Subcutaneous abdominal adipose tissue (tissue), 5 donors: ENCODE data around the gene AK4.
A peak's percentile ranks its signal among the peaks of the same experiment; 100 is the strongest.
"Not testable (repeated sequence)": the region's sequence is repeated elsewhere in the genome, so short reads cannot be mapped to it uniquely, and the experiment has no call there.

ENCODE experiments used
- H3K27ac ChIP-seq: one replicate; pipeline ENCODE4 v1.7.0; 2013; ENCODE audit warnings: low read depth, mild to moderate bottlenecking, inconsistent platforms, low read length, moderate library complexity
- H3K27me3 ChIP-seq, 5 donors: one replicate each; pipeline ENCODE4 v1.7.0; 2013; ENCODE audit warnings: low read length in 5 of 5, inconsistent platforms in 1 of 5; ENCODE audit not compliant: control insufficient read depth in 5 of 5, insufficient read depth in 4 of 5
- H3K36me3 ChIP-seq, 5 donors: one replicate each; pipeline ENCODE4 v1.7.0; 2013; ENCODE audit warnings: low read length in 5 of 5; ENCODE audit not compliant: control insufficient read depth in 5 of 5, insufficient read depth in 5 of 5
- H3K4me1 ChIP-seq, 5 donors: one replicate each; pipeline ENCODE4 v1.7.0; 2013; ENCODE audit warnings: low read length in 5 of 5, mild to moderate bottlenecking in 3 of 5, moderate library complexity in 1 of 5; ENCODE audit not compliant: control insufficient read depth in 5 of 5, insufficient read depth in 5 of 5
- H3K4me3 ChIP-seq, 5 donors: one replicate each; pipeline ENCODE4 v1.7.0; 2013; ENCODE audit warnings: low read length in 5 of 5, low read depth in 1 of 5
- H3K9ac ChIP-seq, 5 donors: one replicate each; pipeline ENCODE4 v1.7.0; 2013; ENCODE audit warnings: low read length in 5 of 5, mild to moderate bottlenecking in 4 of 5, moderate library complexity in 3 of 5
- H3K9me3 ChIP-seq, 5 donors: one replicate each; pipeline ENCODE4 v1.7.0; 2013; ENCODE audit warnings: low read length in 5 of 5; ENCODE audit not compliant: control insufficient read depth in 5 of 5
- donor health status: healthy.
- donor health status: healthy.
- donor health status: healthy.
- donor health status: healthy.
- donor health status: healthy.

AK4 gene

DNA sequence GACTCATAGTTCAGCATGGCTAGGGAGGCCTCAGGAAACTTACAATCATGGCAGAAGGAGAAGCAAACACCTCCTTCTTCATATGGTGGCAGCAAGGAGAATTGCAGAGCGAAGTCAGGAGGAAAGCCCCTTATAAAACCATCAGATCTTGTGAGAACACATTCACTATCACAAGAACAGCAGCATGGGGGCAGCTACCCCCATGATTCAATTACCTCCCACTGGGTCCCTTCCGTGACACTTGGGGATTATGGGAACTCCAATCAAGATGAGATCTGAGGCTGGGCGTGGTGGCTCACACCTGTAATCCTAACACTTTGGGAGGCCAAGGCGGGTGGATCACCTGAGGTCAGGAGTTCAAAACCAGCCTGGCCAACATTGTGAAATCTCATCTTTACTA is 18.9 kb upstream of the AK4 start:
- H3K4me1 ChIP-seq, H3K4me3 ChIP-seq, H3K36me3 ChIP-seq, H3K9me3 ChIP-seq, H3K9ac ChIP-seq, H3K27ac ChIP-seq, H3K27me3 ChIP-seq: not testable (repeated sequence)

GRCh38 chr1:65138524-65138923 is 9.5 kb upstream of the AK4 start:
- no peak overlapping the region for H3K27ac ChIP-seq
- H3K9ac ChIP-seq: no peak overlapping the region
- H3K27me3 ChIP-seq: no peaks in the 10 kb centered on the region
- H3K36me3 ChIP-seq: no peaks in the 10 kb centered on the region
- no peak overlapping the region for H3K4me3 ChIP-seq
- H3K9me3 ChIP-seq: no peaks in the 10 kb centered on the region
- peaks cover 0 to 6% (median 3%) of the 10 kb centered on the region in 5 donors for H3K4me1 ChIP-seq

- not testable (repeated sequence) for H3K27me3 ChIP-seq, H3K9ac ChIP-seq, H3K4me1 ChIP-seq, H3K4me3 ChIP-seq, H3K9me3 ChIP-seq, H3K27ac ChIP-seq, H3K36me3 ChIP-seq
These were observed 8.2 kb upstream of the AK4 start for GRCh38 chr1:65139793-65140192.

GRCh38 chr1:65141394-65141793 is 6.6 kb upstream of the AK4 start:
- no peaks in the 10 kb centered on the region for H3K9me3 ChIP-seq
- H3K4me3 ChIP-seq: no peak overlapping the region
- H3K27ac ChIP-seq: no peak overlapping the region
- H3K4me1 ChIP-seq: peaks cover 0 to 6% (median 3%) of the 10 kb centered on the region in 5 donors
- no peaks in the 10 kb centered on the region for H3K36me3 ChIP-seq
- no peaks in the 10 kb centered on the region for H3K27me3 ChIP-seq
- H3K9ac ChIP-seq: peak overlapping the region in 1 of 5 donors; percentile 41

- Histone ChIP-seq H3K9ac (peak overlapping the region in 1 of 5 donors; percentile 41), H3K27ac (no peak overlapping the region), H3K27me3 (no peaks in the 10 kb centered on the region), H3K9me3 (no peaks in the 10 kb centered on the region), H3K4me1 (peaks cover 2 to 9% (median 3%) of the 10 kb centered on the region in 5 donors), H3K4me3 (no peak overlapping the region), H3K36me3 (no peaks in the 10 kb centered on the region)
These were observed 6.1 kb upstream of the AK4 start for GRCh38 chr1:65141918-65142317.

DNA sequence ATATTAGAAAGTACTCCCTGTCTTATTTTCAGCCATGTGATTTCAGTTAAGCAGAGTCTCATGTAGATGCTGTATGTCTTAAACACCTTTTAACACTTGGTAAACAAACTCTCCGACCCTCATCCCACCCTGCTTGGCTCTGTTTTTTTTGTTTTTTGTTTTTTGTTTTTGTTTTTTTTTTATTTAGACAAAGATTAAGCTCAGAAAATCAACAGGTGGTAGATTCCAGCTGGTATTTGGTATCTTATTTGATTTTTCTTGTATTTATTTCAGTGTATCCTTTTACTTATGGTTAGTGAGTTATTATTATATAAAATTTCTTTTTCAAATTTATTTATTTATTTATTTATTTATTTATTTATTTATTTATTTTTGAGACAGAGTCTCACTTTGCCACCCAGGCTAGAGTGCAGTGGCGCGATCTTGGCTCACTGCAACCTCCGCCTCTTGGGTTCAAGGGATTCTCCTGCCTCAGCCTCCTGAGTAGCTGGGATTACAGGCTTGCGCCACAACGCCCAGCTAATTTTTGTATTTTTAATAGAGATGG is 4.8 kb upstream of the AK4 start:
- not testable (repeated sequence) for H3K4me3 ChIP-seq, H3K36me3 ChIP-seq, H3K9me3 ChIP-seq, H3K27me3 ChIP-seq, H3K27ac ChIP-seq, H3K9ac ChIP-seq
- H3K4me1 ChIP-seq: peaks cover 3 to 18% (median 9%) of the 10 kb centered on the region in 5 donors

DNA sequence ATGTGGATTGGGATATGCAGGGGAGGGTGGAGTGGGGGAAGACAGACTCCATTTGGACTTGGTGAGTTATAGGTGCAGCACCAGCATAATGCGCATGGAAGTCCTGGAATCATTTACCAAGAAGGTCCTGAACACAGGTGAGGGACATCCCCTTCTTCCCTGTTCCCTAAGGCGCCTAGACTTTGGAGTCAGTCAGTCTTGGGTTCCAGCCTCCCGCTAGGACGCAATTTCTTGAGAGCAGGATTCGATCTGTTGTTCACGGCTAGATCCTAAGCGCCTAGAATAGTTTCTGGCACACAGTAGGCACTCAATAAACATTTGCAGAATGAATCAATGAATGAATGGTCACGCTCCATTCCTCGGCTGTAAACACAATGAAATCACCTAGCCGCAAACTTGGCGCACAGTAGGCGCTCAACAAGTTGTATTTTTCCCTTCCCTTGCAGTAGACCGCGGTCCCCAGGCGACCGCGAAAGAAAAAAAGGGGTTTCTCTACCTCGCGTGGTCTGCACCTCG is 1.0 kb upstream of the AK4 start:
- Histone ChIP-seq H3K4me1 (peaks cover 0 to 30% (median 21%) of the 10 kb centered on the region in 5 donors), H3K9ac (peak overlapping the region; percentile 28 to 73 (median 60)), H3K4me3 (peak overlapping the region; percentile 49 to 80 (median 72)), H3K27ac (peak overlapping the region; percentile 77), H3K27me3 (no peaks in the 10 kb centered on the region), H3K36me3 (no peaks in the 10 kb centered on the region), H3K9me3 (no peaks in the 10 kb centered on the region)

- Histone ChIP-seq H3K27me3 (no peaks in the 10 kb centered on the region), H3K4me3 (peak overlapping the region; percentile 49 to 80 (median 72)), H3K9me3 (no peaks in the 10 kb centered on the region), H3K36me3 (no peaks in the 10 kb centered on the region), H3K4me1 (peaks cover 0 to 30% (median 21%) of the 10 kb centered on the region in 5 donors), H3K27ac (peak overlapping the region; percentile 77), H3K9ac (peak overlapping the region; percentile 28 to 86 (median 73))
These were observed 402 bp upstream of the AK4 start for GRCh38 chr1:65147424-65148177.

DNA sequence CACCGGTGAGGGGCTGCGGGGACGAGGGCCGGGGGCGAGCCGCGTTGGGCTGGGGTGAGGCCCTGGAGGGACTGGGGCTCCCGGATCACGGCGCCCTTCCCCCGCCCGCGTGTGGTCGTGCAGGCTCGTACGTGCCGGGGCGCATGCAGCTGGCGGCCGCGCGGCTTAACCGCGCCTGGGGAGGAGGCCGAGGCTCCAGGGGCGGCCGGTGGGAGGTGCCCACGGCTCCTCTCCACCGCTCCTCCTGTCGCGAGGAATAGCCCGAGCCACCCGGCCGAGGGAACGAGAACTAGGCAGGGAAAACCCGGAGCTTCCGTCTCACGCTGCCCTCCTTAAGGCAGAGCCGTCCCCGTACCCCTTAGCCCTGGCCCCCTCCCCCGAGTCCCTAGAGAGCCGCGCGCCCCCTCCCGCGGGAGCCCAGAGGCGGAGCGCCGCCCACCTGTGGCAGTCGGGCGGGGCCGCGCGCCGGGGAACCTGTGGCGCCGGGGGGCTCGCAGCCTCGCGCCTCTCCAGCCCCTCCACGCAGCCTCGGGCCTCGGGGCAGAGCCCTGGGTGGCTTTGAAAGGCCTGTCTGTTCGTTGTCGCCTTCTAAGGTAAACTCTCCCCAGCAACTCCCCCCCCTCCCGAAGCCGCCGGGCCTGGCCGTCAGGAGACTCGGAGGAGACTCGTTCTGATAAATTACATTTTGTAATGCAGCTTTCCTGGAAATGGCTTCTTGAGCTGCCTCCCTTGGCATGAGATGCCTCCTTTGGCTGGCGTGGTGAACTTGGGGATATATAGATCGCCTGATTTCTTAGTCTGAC is 746 bp downstream of the AK4 start:
- H3K9ac ChIP-seq: peak overlapping the region; percentile 38 to 86 (median 75)
- no peaks in the 10 kb centered on the region for H3K9me3 ChIP-seq
- peak overlapping the region; percentile 49 to 80 (median 77) for H3K4me3 ChIP-seq
- H3K27ac ChIP-seq: peak overlapping the region; percentile 77
- peaks cover 0 to 30% (median 21%) of the 10 kb centered on the region in 5 donors for H3K4me1 ChIP-seq
- no peaks in the 10 kb centered on the region for H3K36me3 ChIP-seq
- no peaks in the 10 kb centered on the region for H3K27me3 ChIP-seq
